Activated CD8-positive, alpha-beta memory T cell treated with anti-CD3 and anti-CD28 coated beads, Interleukin-2, amount 10 ng/mL, durations not matched to agents 7 days and 5 days (primary cell): ENCODE measurements around the gene TMC5. TPM values are rescaled to one million over a fixed set of nuclear protein-coding genes. Genes with fewer than 3 reads are reported as not detected.

Source experiments
- ATAC-seq: fragments of 150-1000 bp; cut with Tn5 transposase; one replicate; pipeline ENCODE4 v1.10.0; 2021; ENCODE audit warnings: moderate library complexity
- CTCF ChIA-PET: fragments of 350-600 bp; sonication (Branson Sonifier 250); formaldehyde crosslinking; loops from one replicate; lab custom pipeline; 2021; ENCODE audit warnings: antibody characterized with exemption; lab: Charles Lee
- DNase-seq: peaks from one replicate; pipeline ENCODE4 v3.0.0-alpha.2; 2020
- H3K27ac Mint-ChIP-seq: one replicate; pipeline ENCODE4 v1.8.0; 2021; ENCODE audit warnings: mild to moderate bottlenecking, mixed read lengths
- H3K27me3 Mint-ChIP-seq: one replicate; pipeline ENCODE4 v1.8.0; 2021; ENCODE audit warnings: mixed read lengths
- H3K36me3 Mint-ChIP-seq: one replicate; pipeline ENCODE4 v1.8.0; 2021; ENCODE audit warnings: mild to moderate bottlenecking, mixed read lengths
- H3K4me1 Mint-ChIP-seq: one replicate; pipeline ENCODE4 v1.8.0; 2021; ENCODE audit warnings: mixed read lengths
- H3K4me3 Mint-ChIP-seq: one replicate; pipeline ENCODE4 v1.8.0; 2021; ENCODE audit warnings: mild to moderate bottlenecking, moderate library complexity, mixed read lengths
- H3K9me3 Mint-ChIP-seq: one replicate; pipeline ENCODE4 v1.8.0; 2022; ENCODE audit warnings: low read depth, mixed read lengths
- total RNA-seq, 2 experiments: library from RNA; stranded (reverse); gene quantifications; one replicate each; pipeline ENCODE4 v1.2.3, GENCODE V29; 2021

Gene TMC5
- total RNA-seq, 2 experiments from 2014 or later, result 0.09 TPM; not detected in 1

DNA sequence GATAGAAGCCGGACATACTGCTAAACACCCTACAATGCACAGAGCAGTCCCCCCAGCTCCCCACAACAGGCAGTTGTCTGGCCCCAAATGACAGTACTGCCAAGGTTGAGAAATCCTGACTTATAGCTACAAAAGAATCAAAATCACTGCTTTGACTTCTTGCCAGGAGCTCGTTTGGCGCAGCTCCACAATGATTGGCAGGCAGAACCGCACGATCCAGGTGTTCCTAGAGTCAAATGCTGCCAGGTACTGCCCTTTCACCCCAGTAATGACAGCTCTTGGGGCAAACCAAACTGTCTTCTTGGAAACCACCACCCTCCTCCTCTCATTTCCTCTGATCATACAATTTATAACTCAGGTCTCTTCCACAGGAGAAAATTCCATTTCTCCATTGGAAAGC lies 2.2 kb upstream of the TMC5 start:
- DNase-seq (no peak), ATAC-seq (no peak)
- CTCF ChIA-PET, result no interaction called here
- Mint-ChIP-seq H3K27ac (no peak overlapping the region), H3K9me3 (no peaks in the 10 kb centered on the region), H3K36me3 (no peaks in the 10 kb centered on the region), H3K4me3 (no peak overlapping the region), H3K4me1 (peaks cover 3% of the 10 kb centered on the region), H3K27me3 (peaks cover 24% of the 10 kb centered on the region)

DNA sequence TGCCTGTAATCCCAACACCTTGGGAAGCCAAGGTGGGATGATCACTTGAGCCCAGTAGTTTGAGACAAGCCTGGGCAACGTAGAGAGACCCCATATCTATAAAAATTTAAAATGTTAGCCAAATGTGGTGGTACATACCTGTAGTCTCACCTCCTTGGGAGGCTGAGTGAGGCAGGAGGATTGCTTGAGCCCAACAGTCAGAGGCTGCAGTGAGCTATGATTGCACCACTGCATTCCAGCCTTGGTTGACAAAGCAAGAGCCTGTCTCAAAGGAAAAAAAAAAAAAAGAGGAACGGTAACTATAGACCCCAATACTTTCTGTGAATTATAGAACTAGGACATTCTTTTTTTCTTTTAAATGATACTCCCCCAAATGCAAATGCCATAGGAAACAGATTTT lies 1.8 kb upstream of the TMC5 start:
- CTCF ChIA-PET, result no interaction called here
- no peak overlapping the region for H3K27ac Mint-ChIP-seq
- H3K36me3 Mint-ChIP-seq, result no peaks in the 10 kb centered on the region
- DNase-seq, result no peak
- peaks cover 3% of the 10 kb centered on the region for H3K4me1 Mint-ChIP-seq
- no peak for ATAC-seq
- no peak overlapping the region for H3K4me3 Mint-ChIP-seq
- no peaks in the 10 kb centered on the region for H3K9me3 Mint-ChIP-seq
- peaks cover 23% of the 10 kb centered on the region for H3K27me3 Mint-ChIP-seq

DNA sequence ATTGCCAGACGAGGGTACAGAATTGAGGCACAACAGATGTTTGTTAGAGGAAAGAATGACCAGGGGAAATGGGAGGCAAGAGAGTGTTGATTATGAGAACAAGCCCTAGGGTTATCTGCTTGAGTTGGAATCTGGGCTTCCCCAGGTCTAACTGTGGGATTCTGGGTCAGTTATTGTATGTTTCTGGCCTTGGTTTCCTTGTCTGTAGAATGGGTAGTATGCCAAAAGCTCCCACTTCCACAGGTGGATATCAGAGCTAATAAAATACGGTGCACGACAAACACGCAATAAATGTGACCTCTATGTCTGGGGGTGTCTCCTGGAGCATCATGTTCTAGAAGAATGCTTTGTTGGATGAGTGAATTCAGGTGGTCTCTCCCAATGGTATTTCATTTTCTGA lies 517 bp downstream of the TMC5 start:
- Mint-ChIP-seq H3K36me3 (no peaks in the 10 kb centered on the region), H3K9me3 (peaks cover 4% of the 10 kb centered on the region), H3K27ac (no peak overlapping the region), H3K4me3 (no peak overlapping the region), H3K27me3 (peaks cover 11% of the 10 kb centered on the region), H3K4me1 (no peaks in the 10 kb centered on the region)
- DNase-seq (no peak), ATAC-seq (no peak)
- CTCF ChIA-PET, result no interaction called here

DNA sequence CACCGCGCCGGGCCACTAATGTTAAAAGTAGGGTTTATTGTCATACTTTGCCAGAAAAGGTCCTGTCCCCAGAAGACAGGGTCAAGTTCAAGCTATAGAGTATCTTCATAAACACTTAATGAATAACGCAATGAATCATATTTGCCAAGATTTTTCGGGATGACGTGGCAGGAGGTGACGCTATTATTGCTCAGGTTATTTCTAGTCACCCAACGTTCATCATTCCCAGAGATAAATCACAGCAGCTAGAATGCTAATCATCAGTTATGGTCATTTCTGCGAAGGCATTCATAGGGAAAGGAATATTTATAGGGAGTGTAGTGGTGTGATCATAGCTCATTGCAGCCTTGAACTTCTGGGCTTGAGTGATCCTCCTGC lies 2.0 kb downstream of the TMC5 start:
- H3K4me3 Mint-ChIP-seq, result no peak overlapping the region
- H3K4me1 Mint-ChIP-seq, result no peaks in the 10 kb centered on the region
- H3K27ac Mint-ChIP-seq, result no peak overlapping the region
- peaks cover 9% of the 10 kb centered on the region for H3K27me3 Mint-ChIP-seq
- CTCF ChIA-PET, result no interaction called here
- ATAC-seq (no peak), DNase-seq (no peak)
- H3K36me3 Mint-ChIP-seq, result no peaks in the 10 kb centered on the region
- peaks cover 4% of the 10 kb centered on the region for H3K9me3 Mint-ChIP-seq

DNA sequence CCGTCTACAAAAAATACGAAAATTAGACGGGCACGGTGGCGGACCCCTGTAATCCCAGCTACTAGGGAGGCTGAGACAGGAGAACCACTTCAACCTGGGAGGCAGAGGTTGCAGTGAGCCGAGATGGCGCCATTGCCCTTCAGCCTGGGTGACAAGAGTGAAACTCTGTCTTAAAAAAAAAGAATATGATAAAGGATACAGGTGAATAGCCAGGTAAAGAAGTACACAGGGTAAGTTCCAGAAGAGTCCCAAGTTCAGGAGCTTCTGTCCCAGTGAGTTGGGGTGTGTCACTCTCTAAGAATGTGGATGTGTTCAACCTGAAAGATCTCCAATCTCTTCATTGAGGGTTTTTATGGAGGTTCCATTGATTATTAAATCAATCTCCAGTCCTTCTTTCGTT lies 6.8 kb downstream of the TMC5 start:
- Mint-ChIP-seq H3K9me3 (peaks cover 4% of the 10 kb centered on the region), H3K4me1 (no peaks in the 10 kb centered on the region), H3K4me3 (no peak overlapping the region), H3K36me3 (no peaks in the 10 kb centered on the region), H3K27me3 (peaks cover 6% of the 10 kb centered on the region), H3K27ac (no peak overlapping the region)
- no peak for ATAC-seq
- CTCF ChIA-PET, result no interaction called here
- DNase-seq, result no peak

DNA sequence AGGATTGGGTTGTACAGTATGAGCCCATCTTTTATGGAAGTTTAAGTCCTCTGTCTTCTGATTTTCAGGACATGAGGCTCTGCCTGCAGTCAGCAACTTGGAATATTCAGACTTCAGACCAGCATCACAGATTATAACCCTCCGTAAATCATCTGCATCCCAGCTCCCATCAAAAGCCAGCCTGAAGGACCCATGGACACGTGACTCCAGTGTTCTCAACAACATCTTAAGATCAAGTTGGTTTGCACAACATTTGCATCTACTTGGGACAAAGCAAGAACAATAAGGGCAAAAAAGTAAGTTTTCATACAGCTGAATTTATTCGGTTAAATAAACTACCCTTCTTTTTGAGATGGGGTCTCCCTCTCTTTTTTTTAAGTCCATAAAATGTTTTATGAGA lies 12.7 kb downstream of the TMC5 start:
- no peak for ATAC-seq
- peaks cover 3% of the 10 kb centered on the region for H3K4me1 Mint-ChIP-seq
- peaks cover 6% of the 10 kb centered on the region for H3K27me3 Mint-ChIP-seq
- no peaks in the 10 kb centered on the region for H3K36me3 Mint-ChIP-seq
- H3K27ac Mint-ChIP-seq, result no peak overlapping the region
- no peaks in the 10 kb centered on the region for H3K9me3 Mint-ChIP-seq
- CTCF ChIA-PET, result no interaction called here
- H3K4me3 Mint-ChIP-seq, result no peak overlapping the region
- no peak for DNase-seq

DNA sequence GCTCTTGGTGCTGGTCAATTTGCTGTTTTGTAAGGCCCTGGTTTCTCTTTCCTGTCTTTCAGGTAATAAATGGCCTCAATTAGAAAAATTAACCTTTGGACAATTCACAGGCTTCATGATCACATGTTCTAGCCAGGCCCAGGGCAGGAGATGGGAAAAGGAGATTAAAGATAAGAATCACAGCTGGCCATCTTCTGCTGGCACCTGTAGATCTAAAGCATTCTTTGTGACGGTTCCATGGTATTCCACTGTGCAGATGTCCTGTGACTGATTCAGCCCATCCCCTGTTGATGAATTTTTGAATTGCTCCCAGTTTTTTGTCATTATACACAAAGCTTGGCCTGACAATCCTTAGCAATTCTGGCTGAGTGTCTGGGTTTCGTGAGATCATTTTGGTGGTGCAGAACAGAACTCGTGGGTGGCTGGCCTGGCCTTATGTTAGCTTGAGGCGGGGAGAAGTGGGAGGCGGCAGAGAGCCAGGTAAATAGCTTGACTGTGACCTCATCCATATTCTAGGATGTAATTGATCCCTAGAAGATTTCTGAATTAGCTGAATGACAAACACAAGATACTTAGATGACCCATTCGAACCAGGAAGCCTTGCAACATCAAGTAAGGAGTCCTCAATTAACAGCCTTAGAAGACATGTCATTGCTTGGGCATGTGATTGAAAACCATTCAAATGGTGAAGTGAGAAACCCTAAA lies 14.1 kb downstream of the TMC5 start:
- ATAC-seq, result no peak
- no peak overlapping the region for H3K27ac Mint-ChIP-seq
- H3K4me3 Mint-ChIP-seq, result no peak overlapping the region
- H3K9me3 Mint-ChIP-seq, result no peaks in the 10 kb centered on the region
- H3K4me1 Mint-ChIP-seq, result peaks cover 3% of the 10 kb centered on the region
- CTCF ChIA-PET, result interaction anchor here (1.7 kb wide), 1 partner anchor 71 kb away, joined by 7 read pairs; no protein-coding TSS in a partner anchor
- H3K36me3 Mint-ChIP-seq, result no peaks in the 10 kb centered on the region
- peaks cover 3% of the 10 kb centered on the region for H3K27me3 Mint-ChIP-seq
- DNase-seq, result no peak

DNA sequence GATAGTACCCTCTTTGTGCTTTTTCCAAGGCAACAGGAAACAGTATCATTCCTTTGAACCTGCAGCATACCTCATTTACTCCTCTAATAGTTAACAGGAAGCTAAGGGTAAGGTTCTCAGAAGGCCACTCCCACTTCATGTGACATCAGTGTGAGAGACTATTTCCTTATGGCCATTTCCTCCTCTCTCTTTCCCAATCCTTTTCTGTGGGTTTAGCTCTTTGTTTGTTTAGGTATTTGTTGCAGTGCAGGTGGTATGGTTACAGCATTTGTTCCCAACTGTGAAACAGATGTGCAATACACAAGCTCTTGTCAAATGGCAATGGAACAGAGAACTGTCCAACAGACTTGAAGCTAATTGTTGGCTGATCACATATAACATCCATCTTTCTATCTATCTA lies 14.7 kb downstream of the TMC5 start:
- ATAC-seq (no peak), DNase-seq (no peak)
- CTCF ChIA-PET, result interaction anchor here (1.7 kb wide), 1 partner anchor 70 kb away, joined by 7 read pairs; no protein-coding TSS in a partner anchor
- no peaks in the 10 kb centered on the region for H3K9me3 Mint-ChIP-seq
- peaks cover 5% of the 10 kb centered on the region for H3K27me3 Mint-ChIP-seq
- no peaks in the 10 kb centered on the region for H3K36me3 Mint-ChIP-seq
- H3K4me3 Mint-ChIP-seq, result no peak overlapping the region
- H3K27ac Mint-ChIP-seq, result no peak overlapping the region
- peaks cover 3% of the 10 kb centered on the region for H3K4me1 Mint-ChIP-seq

DNA sequence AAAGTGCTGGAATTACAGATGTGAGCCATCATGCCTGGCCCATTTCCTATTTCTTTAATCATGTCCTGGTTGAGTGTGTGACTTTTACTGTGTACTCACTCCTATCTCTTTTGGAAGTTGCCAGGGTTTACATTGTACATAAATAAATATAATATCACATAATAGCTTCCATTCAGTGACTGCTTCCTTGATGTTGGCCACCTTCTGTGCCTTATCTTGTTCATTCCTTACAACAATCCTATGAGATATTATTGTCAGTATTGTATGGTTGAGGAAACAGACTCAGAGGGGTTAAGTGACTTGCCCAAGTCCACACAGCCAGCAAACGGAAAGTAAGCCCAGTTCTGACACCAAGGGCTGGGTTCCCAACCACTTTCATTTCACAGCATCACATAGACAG lies 16.9 kb downstream of the TMC5 start:
- CTCF ChIA-PET, result interaction anchor here (0.7 kb wide), 1 partner anchor 190 kb away, joined by 3 read pairs; no protein-coding TSS in a partner anchor
- no peak overlapping the region for H3K4me3 Mint-ChIP-seq
- no peak overlapping the region for H3K27ac Mint-ChIP-seq
- DNase-seq (no peak), ATAC-seq (no peak)
- H3K36me3 Mint-ChIP-seq, result no peaks in the 10 kb centered on the region
- no peaks in the 10 kb centered on the region for H3K9me3 Mint-ChIP-seq
- peaks cover 7% of the 10 kb centered on the region for H3K27me3 Mint-ChIP-seq
- H3K4me1 Mint-ChIP-seq, result peaks cover 3% of the 10 kb centered on the region

DNA sequence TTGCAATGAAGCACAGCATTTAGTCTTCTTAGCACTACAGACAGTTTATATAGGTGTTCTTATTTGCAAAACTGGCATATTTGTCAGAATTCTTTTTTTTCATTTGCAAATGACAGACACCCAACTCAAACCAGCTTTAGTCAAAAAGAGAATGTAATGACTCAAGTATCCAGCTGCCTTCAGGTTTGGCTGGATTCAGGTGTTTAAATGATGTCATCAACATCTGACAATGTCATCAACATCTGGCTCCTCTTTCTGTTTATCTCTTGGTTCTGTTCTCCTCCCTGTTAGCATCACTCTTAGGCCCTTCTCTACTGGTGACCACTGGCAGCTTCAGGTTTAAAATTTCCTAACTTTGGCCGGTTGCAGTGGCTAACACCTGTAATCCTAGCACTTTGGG lies 18.9 kb downstream of the TMC5 start:
- peaks cover 7% of the 10 kb centered on the region for H3K27me3 Mint-ChIP-seq
- DNase-seq, result no peak
- peaks cover 3% of the 10 kb centered on the region for H3K4me1 Mint-ChIP-seq
- CTCF ChIA-PET, result no interaction called here
- no peaks in the 10 kb centered on the region for H3K9me3 Mint-ChIP-seq
- no peak overlapping the region for H3K27ac Mint-ChIP-seq
- H3K4me3 Mint-ChIP-seq, result no peak overlapping the region
- ATAC-seq, result no peak
- no peaks in the 10 kb centered on the region for H3K36me3 Mint-ChIP-seq

DNA sequence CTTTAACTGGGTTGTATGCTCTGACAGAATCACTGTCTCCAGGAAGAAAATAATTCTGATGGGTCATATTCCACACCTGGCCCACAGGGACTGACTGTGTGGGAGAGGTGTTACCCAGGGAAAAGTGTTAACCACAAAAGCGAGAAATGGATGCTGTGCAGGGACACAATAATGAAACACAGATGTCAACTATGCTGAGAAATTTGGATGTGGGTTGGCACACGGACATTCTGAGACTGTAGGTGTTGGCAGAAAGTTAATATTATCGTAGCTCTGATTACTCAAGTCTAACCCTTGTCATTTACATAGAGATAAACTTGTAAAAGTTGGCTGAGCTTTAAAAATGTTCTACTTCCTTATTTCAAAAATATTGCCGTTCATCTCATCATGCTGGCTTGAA lies 19.6 kb downstream of the TMC5 start:
- Mint-ChIP-seq H3K4me3 (no peak overlapping the region), H3K27me3 (peaks cover 7% of the 10 kb centered on the region), H3K9me3 (no peaks in the 10 kb centered on the region), H3K27ac (no peak overlapping the region), H3K4me1 (peaks cover 3% of the 10 kb centered on the region), H3K36me3 (no peaks in the 10 kb centered on the region)
- ATAC-seq (no peak), DNase-seq (no peak)
- CTCF ChIA-PET, result interaction anchor here (1.1 kb wide), 1 partner anchor 10 kb away, joined by 3 read pairs; no protein-coding TSS in a partner anchor

DNA sequence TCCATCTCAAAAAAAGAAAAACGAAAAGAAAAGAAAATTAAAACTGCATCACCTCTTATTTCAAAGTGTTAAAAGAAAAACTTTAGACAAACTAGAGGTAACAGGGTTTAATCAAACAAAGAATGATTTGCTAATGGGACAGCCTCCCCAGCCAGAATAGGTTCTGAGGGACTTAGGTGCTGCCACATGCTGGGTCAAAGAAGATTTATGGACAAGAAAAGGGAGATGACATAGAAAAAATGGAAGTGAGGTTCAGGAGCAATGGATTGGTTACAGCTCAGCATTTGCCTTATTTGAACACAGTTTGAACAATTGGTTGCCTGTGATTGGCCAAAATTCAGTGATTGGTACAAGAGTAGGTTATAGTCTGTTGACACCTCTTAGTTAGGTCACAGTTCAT lies 21.1 kb downstream of the TMC5 start:
- ATAC-seq (no peak), DNase-seq (no peak)
- CTCF ChIA-PET, result no interaction called here
- Mint-ChIP-seq H3K9me3 (peaks cover 3% of the 10 kb centered on the region), H3K4me1 (no peaks in the 10 kb centered on the region), H3K36me3 (no peaks in the 10 kb centered on the region), H3K4me3 (no peak overlapping the region), H3K27ac (no peak overlapping the region), H3K27me3 (peaks cover 7% of the 10 kb centered on the region)

DNA sequence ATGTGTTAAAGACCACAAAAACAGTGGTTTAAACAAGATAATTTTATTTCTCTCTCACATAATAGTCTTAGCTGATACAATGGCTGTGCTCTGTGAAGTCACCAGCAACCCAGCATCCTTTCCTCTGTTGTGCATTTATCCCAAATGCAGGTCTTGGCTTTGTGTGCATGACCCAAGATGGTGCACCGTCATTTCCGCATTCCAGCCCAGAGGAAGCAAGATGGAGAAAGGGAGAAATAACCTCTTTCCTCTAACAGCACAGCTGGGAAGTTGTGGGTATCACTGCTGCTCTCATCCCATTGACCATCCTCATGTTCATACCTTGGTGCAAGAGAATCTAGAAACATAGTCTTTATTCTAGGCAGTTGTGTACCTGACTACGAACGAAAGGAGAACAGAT lies 21.8 kb downstream of the TMC5 start:
- no peak for ATAC-seq

DNA sequence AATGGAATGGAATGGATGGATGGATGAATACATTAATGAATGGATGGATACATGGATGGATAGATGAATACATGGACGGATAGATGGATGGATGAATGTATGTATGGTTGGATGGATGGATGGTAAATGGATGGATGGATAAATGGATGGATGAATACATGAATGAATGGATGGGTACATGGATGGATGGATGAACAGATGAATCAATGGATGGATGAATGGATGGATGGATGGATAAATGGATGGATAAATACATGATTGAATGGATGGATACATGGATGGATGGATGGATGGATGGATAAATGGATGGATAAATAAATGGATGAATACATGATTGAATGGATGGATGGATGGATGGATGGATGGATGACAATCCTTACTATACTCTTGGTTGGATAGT lies 26.0 kb downstream of the TMC5 start:
- Mint-ChIP-seq H3K36me3 (no peaks in the 10 kb centered on the region), H3K4me1 (no peaks in the 10 kb centered on the region), H3K27ac (no peak overlapping the region), H3K27me3 (no peaks in the 10 kb centered on the region), H3K9me3 (peaks cover 3% of the 10 kb centered on the region), H3K4me3 (no peak overlapping the region)
- ATAC-seq, result no peak
- no peak for DNase-seq
- CTCF ChIA-PET, result no interaction called here

More for the DNA sequence above, 21.8 kb downstream of the TMC5 start:
- no peak for DNase-seq
- H3K27ac Mint-ChIP-seq, result no peak overlapping the region
- H3K27me3 Mint-ChIP-seq, result peaks cover 7% of the 10 kb centered on the region
- no peak overlapping the region for H3K4me3 Mint-ChIP-seq
- no peaks in the 10 kb centered on the region for H3K36me3 Mint-ChIP-seq
- peaks cover 3% of the 10 kb centered on the region for H3K9me3 Mint-ChIP-seq
- no peaks in the 10 kb centered on the region for H3K4me1 Mint-ChIP-seq
- CTCF ChIA-PET, result no interaction called here
